K562 (cell line): ENCODE results near the gene PNMA8A. TPM values are rescaled to one million over a fixed set of nuclear protein-coding genes. Genes with fewer than 3 reads are reported as not detected.
A peak's percentile ranks its signal among the peaks of the same experiment; 100 is the strongest.

Source experiments
- BCOR ChIP-seq: fragments of 450-650 bp; IDR thresholded peaks from 2 replicates; pipeline ENCODE4 v1.6.1; 2016
- CEBPB ChIP-seq: fragments of 450-650 bp; IDR thresholded peaks from 2 replicates; pipeline ENCODE4 v1.6.1; 2016; ENCODE audit warnings: missing genetic modification characterization, missing compliant biosample characterization
- CHD2 ChIP-seq: IDR thresholded peaks from 2 replicates; pipeline ENCODE4 v1.6.1; 2011; ENCODE audit warnings: low read depth, low read length
- CREB3L1 ChIP-seq: fragments of 450-650 bp; IDR thresholded peaks from 2 replicates; pipeline ENCODE4 v1.6.1; 2014; ENCODE audit warnings: low read depth, mild to moderate bottlenecking, moderate library complexity, borderline replicate concordance
- DIDO1 ChIP-seq: fragments of 450-650 bp; IDR thresholded peaks from 2 replicates; pipeline ENCODE4 v1.6.1; 2016; ENCODE audit warnings: low read depth, missing biosample characterization, missing genetic modification characterization
- EP400 ChIP-seq: fragments of 450-650 bp; IDR thresholded peaks from 2 replicates; pipeline ENCODE4 v1.6.1; 2017; ENCODE audit warnings: antibody characterized with exemption, mild to moderate bottlenecking, moderate library complexity
- EZH2 ChIP-seq: IDR thresholded peaks from 2 replicates; pipeline ENCODE4 v1.6.1; 2012; ENCODE audit warnings: low read depth, mild to moderate bottlenecking, inconsistent platforms, low read length, borderline replicate concordance
- GTF2A2 ChIP-seq: IDR thresholded peaks from 2 replicates; pipeline ENCODE4 v1.6.1; 2016; ENCODE audit warnings: mild to moderate bottlenecking, missing genetic modification characterization, missing compliant biosample characterization
- HDAC3 ChIP-seq: fragments of 450-650 bp; IDR thresholded peaks from 2 replicates; pipeline ENCODE4 v1.6.1; 2018; ENCODE audit warnings: borderline replicate concordance, mild to moderate bottlenecking, moderate library complexity; ENCODE audit not compliant: partially characterized antibody
- HLTF ChIP-seq: fragments of 450-650 bp; IDR thresholded peaks from 2 replicates; pipeline ENCODE4 v1.6.1; 2016
- KAT8 ChIP-seq: fragments of 450-650 bp; IDR thresholded peaks from 2 replicates; pipeline ENCODE4 v1.6.1; 2016; ENCODE audit warnings: low read depth, mild to moderate bottlenecking
- MECOM ChIP-seq: fragments of 250-450 bp; sonication (Bioruptor Pico); IDR thresholded peaks from 2 replicates; pipeline ENCODE4 v1.8.0; 2022; ENCODE audit warnings: inconsistent platforms
- MIER1 ChIP-seq: fragments of 450-650 bp; IDR thresholded peaks from 2 replicates; pipeline ENCODE4 v1.6.1; 2016; ENCODE audit warnings: antibody characterized with exemption, mild to moderate bottlenecking, low read depth
- MTA1 ChIP-seq: fragments of 450-650 bp; IDR thresholded peaks from 2 replicates; pipeline ENCODE4 v1.6.1; 2017; ENCODE audit warnings: borderline replicate concordance
- NCOR1 ChIP-seq: fragments of 450-650 bp; IDR thresholded peaks from 2 replicates; pipeline ENCODE4 v1.6.1; 2016; ENCODE audit warnings: mild to moderate bottlenecking, moderate library complexity
- NR4A1 ChIP-seq, 2 experiments: fragments of 250-450 bp in 1 of 2; fragments of 450-650 bp in 1 of 2; sonication (Bioruptor Pico) in 1 of 2; IDR thresholded peaks; 2 replicates each; pipeline versions ENCODE4 v1.4.0 to v1.6.1; 2016 to 2020; ENCODE audit warnings: mild to moderate bottlenecking in 2 of 2, missing compliant biosample characterization in 1 of 2, missing genetic modification characterization in 1 of 2, moderate library complexity in 1 of 2
- PKNOX1 ChIP-seq: fragments of 450-650 bp; IDR thresholded peaks from 2 replicates; pipeline ENCODE4 v1.6.1; 2016
- RAD21 ChIP-seq, 2 experiments: fragments of 250-450 bp in 1 of 2; fragments of 450-650 bp in 1 of 2; sonication (Bioruptor Pico) in 1 of 2; formaldehyde crosslinking in 1 of 2; IDR thresholded peaks in 1 of 2; conservative IDR thresholded peaks in 1 of 2; 2 replicates each; pipeline versions ENCODE4 v1.4.0 to v1.8.0; 2020 to 2022; ENCODE audit warnings: mild to moderate bottlenecking in 2 of 2, moderate library complexity in 1 of 2
- RFX5 ChIP-seq: IDR thresholded peaks from 2 replicates; pipeline ENCODE4 v1.6.1; 2011; ENCODE audit warnings: low read depth, mild to moderate bottlenecking, improper control_type of control experiment, low read length
- VEZF1 ChIP-seq: fragments of 200-800 bp; sonication (Bioruptor generic); IDR thresholded peaks from 2 replicates; pipeline ENCODE4 v1.6.1; 2017; ENCODE audit warnings: missing genetic modification characterization, missing compliant biosample characterization
- ZBTB17 ChIP-seq: fragments of 450-650 bp; formaldehyde crosslinking; IDR thresholded peaks from 2 replicates; pipeline ENCODE4 v1.4.0; 2020; ENCODE audit warnings: mild to moderate bottlenecking
- ZBTB7A ChIP-seq: IDR thresholded peaks from 2 replicates; pipeline ENCODE4 v1.6.1; 2011; ENCODE audit warnings: low read depth, mild to moderate bottlenecking, low read length, moderate library complexity, borderline replicate concordance; ENCODE audit not compliant: control insufficient read depth
- ZNF184 ChIP-seq: sonication (generic); formaldehyde crosslinking; IDR thresholded peaks from 2 replicates; pipeline ENCODE4 v1.5.0; 2020; ENCODE audit warnings: missing genetic modification reagents
- ZNF384 ChIP-seq: IDR thresholded peaks from 2 replicates; pipeline ENCODE4 v1.6.1; 2012; ENCODE audit warnings: low read depth, low read length, improper control_type of control experiment
- ZNF444 ChIP-seq: fragments of 250-450 bp; sonication (Bioruptor Pico); IDR thresholded peaks from 2 replicates; pipeline ENCODE4 v1.4.0; 2020; ENCODE audit warnings: mild to moderate bottlenecking, moderate library complexity
- ZNF449 ChIP-seq: fragments of 250-450 bp; sonication (Bioruptor Pico); IDR thresholded peaks from 2 replicates; pipeline ENCODE4 v1.8.0; 2022; ENCODE audit warnings: moderate library complexity, mild to moderate bottlenecking, inconsistent platforms
- polyA plus RNA-seq, 8 experiments: library from polyadenylated mRNA; depleted of rRNA in 4 of 8; stranded (reverse) in 5 of 8; unstranded in 3 of 8; fragments of >200 nt; fragmentation: Nextera tagmentation in 2 of 8; fragmentation: Illumina TruSeq in 1 of 8; extraction: Ambion mirVana in 2 of 8; extraction: Trizol in 1 of 8; gene quantifications; 2 replicates each; pipeline versions ENCODE4 v1.2.1 to v1.2.3, GENCODE V29; 2011 to 2014; ENCODE audit warnings: inconsistent platforms in 1 of 8, missing spikeins in 1 of 8
- total RNA-seq, 7 experiments: library from RNA; depleted of rRNA in 6 of 7; stranded (reverse); fragments of >200 nt in 6 of 7; fragmentation: Illumina TruSeq in 2 of 7; extraction: Trizol in 2 of 7; gene quantifications; 2 replicates each; pipeline versions ENCODE4 v1.2.1 to v1.2.3, GENCODE V29; 2011 to 2021; ENCODE audit warnings: low replicate concordance in 1 of 7

Gene PNMA8A
- total and polyA plus RNA-seq, 9 of the 15 experiments (the other 6 are each of a cell fraction or from before 2014, with no cell fraction given): 6.6 to 23.8 (median 14.9) TPM

GRCh38 chr19:46487802-46488445 is 16.6 kb upstream of the PNMA8A start (continued):
- TF ChIP-seq PKNOX1 (no peak), BCOR (peak; percentile 10; the same call in 1 of the 2 replicates), EP400 (no peak), RAD21 (CRISPR knock-in tag; conservative IDR thresholded peaks at IDR 0.05 in 1 of 2, IDR thresholded peaks at IDR 0.05 in 1 of 2) (peak; percentile 96 to 99), ZBTB7A (peak; percentile 44; the same call in 1 of the 2 replicates), CHD2 (no peak), MECOM (CRISPR knock-in tag) (no peak), RFX5 (no peak), NR4A1 (CRISPR knock-in tag; IDR thresholded peaks at IDR 0.05) (no peak), NR4A1 (tag; IDR thresholded peaks at IDR 0.05) (no peak), ZNF449 (CRISPR knock-in tag) (no peak), ZBTB17 (CRISPR knock-in tag) (no peak), HDAC3 (no peak), ZNF444 (CRISPR knock-in tag) (no peak), CREB3L1 (no peak), KAT8 (no peak), CEBPB (tag) (no peak), DIDO1 (tag) (no peak), MTA1 (no peak), EZH2 (no peak), NCOR1 (no peak), VEZF1 (CRISPR knock-in tag) (peak; percentile 37), GTF2A2 (tag) (no peak), HLTF (no peak), ZNF384 (peak; percentile 69; the same call in 1 of the 2 replicates), ZNF184 (CRISPR knock-in tag) (no peak), MIER1 (no peak)
